HPDE6-E6E7 (cell line): ENCODE data around the gene CCDC150.
A peak's percentile ranks its signal among the peaks of the same experiment; 100 is the strongest.
"Not testable (repeated sequence)": the region's sequence is repeated elsewhere in the genome, so short reads cannot be mapped to it uniquely, and the experiment has no call there.

Experiments used
- DNase-seq: peaks from one replicate; pipeline ENCODE4 v3.0.0; 2011; ENCODE audit warnings: missing footprints; ENCODE audit errors: extremely low spot score

The CCDC150 gene

DNA sequence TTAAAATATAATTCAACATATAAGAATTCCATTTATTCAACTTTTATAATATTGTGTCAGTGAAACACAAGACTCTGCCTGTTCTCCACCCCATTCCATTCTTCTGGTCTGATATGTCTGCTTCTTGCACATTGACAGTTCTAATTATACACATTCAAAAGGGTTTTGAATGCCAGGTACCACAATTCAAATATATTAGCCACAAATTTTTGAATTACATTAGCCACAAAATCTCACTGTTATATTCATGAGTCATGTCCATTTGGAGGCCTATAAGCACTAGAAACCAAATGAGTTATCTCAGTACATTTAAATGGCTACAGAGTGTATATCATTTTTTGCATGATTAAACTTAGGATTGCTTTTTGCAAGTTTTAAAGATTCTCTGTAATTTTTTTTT lies 72.1 kb downstream of the CCDC150 start:
- no peak for DNase-seq

DNA sequence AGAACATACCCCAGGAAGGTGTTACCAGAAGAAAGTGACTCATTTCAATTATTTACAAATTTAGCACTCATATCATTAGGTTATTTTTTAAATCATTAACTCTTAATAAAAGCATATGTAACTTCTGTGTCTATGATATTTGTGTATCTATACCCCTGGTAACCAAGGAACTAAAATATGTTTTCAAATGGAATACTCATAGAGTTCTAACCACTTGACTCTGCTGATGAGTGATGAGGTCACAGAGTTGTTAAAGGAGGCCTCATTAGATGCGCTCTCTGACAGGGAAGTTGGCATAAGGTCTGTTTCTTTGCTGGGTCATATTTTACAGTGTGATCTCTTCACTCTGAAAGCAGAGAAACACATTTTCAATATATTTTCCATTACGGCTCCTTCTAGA lies 73.4 kb downstream of the CCDC150 start:
- no peak for DNase-seq

DNA sequence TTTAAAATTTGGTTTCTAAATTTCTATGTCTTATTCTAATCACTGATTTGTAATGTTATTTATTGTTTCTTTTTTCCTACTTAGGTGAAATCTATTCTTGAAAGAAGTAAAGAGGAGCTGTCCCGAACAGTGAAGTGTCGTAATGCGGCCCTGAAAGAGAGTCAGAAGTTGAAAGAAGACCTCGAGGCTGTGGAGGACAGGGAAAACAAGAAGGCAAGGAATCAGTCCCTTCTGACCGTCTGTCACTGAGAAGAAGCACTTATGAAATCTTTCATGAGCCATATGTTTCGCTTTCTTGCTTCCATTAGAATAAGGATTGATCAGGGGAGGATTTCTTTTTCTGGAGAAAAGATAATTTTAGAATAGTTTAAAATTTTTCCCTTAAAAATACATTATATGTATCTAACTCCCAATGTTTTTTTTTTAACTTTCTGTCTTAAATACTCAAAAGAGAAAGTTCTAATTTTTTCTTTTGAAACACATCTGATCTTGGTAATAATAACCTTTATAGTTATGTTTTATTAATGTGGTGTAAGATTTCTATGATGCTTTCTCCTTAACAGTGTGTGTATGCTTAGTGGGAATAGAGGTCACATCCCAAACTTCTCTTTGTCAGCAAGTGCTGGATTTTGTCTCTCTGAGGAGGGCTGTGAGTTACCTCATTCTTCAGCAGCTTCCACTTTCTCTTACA lies 79.0 kb downstream of the CCDC150 start:
- no peak for DNase-seq

DNA sequence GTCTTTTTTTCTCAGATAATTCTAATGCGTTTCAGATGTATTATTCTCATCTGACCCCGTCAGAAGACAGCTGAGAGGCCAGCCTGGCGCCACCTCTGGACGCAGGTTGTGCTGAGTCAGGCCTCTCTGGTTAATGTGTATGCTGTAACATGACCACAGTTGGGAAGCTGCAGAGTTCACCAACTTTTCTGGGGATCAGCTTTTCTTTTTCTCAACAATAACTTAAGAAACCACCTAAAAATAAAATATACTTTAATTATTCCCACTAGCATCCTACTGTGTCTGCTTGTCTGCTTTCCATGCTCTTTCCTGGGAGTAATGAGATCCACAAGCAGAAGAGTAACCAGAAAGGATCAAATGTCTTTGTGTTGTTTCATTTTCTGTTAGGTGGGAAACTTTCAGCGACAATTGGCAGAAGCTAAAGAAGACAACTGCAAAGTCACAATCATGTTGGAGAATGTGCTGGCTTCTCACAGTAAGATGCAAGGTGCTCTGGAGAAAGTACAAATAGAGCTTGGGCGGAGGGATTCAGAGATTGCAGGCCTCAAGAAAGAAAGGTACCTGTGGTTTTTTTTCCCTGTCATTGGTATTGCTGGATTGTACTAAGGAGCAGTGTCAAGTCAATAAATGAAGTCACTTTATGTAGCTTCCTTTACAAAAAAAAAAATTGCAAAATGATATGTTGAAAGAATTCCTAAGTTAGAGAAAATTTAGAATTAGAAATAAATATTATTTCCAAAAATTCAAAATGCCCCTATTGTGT lies 79.8 kb downstream of the CCDC150 start:
- no peak for DNase-seq

DNA sequence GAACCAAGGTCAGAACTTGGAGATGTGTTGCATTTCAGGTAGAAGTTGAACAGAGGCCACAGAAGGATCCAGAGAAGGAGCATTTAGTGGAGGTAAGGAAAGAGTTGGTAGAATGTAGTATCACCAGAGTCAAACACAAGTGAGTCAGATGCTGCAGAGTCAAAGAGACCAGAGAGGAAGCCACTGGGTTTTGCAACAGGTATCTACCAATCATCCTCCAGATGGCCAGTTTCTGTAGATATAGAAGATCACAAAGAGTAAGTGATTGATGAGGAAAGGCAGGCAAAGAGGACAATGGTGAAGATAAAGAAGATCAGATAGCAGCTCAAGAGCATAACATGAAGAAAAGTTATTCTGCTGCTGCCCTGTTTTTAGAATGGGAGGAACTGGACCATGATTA lies 84.1 kb downstream of the CCDC150 start:
- no peak for DNase-seq

DNA sequence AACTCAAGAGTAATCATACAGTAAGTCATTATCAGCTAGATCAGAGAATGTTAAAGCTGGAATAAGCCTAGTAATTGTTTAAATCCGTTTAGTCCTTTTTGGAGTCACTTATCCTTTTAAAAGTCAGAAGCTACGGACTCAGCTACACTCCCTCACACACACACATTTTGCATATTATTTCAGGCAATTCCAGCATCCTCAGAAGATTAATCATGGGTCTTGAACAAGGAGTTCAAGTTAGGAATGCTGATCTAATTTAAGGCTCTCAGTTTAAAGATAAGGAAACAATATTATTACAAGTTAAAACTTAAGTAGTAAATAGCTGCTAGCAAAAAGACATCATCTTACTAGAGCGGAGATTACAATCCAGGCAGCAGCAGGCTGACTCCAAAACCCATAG lies 85.7 kb downstream of the CCDC150 start:
- DNase-seq, result no peak

DNA sequence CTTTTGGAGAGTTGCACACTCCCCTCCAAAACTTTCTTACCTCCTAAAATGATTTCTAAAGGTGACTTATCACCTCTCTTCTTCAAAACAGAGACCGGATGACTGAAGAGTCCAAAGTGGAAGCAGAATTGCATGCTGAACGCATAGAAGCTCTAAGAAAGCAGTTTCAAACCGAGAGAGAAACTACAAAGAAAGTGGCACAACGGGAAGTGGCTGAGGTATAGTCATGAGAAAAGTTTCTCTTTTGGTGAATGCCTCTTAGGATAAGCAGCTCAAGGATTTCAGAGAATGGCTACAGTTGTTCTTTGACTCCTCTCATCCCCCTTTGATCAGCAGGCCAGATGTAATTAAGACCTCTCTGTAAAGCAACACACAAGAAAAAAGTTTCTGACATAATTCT lies 86.4 kb downstream of the CCDC150 start:
- no peak for DNase-seq

DNA sequence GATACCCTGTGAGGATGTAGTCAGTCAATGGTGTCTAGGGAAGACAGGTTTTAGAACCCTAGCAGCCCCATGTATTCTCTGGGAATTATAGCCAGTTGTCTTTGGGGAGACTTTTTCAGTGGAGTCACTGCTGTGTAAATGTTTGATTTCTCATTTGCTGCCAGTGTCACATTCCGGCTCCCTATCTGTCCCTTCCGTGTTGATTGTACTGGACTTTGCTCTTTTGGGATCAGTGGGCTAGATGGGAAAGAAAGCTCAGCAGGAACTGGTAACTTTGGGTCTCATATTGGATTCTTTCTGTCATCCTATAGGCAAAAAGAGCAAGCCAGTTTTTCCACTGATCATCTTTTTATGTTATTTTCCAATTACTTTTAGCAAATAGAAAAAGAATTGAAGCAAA lies 89.9 kb downstream of the CCDC150 start:
- no peak for DNase-seq

DNA sequence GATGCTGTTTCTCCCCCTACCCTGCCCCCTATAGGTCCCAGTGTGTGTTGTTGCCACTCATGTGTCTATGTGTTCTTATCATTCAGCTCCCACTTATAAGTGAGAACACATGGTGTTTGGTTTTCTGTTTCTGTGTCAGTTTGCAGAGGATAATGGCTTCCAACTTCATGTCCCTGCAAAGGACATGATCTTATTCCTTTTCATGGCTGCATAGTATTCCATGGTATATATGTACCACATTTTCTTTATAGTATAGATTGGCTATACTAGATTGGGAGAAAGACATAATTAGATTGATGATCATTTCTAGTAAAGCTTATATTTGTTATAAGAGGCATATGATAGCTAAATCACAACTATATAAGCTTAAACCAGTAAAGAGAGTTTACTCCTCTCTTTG lies 97.1 kb downstream of the CCDC150 start:
- not testable (repeated sequence) for DNase-seq

DNA sequence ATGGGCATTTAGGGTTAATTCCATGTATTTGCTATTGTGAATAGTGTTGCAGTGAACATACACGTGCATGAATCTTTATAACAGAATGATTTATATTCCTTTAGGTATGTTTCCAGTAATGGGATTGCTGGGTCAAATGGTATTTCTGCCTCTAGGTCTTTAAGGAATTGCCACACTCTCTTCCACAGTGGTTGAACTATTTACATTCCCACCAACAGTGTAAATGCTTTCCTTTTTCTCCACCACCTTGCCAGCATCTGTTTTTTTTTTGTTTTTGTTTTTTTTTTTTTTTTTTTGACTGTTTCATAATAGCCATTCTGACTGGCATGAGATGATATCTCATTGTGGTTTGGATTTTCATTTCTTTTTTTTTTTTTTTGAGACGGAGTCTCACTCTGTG lies 97.5 kb downstream of the CCDC150 start:
- DNase-seq, result no peak

DNA sequence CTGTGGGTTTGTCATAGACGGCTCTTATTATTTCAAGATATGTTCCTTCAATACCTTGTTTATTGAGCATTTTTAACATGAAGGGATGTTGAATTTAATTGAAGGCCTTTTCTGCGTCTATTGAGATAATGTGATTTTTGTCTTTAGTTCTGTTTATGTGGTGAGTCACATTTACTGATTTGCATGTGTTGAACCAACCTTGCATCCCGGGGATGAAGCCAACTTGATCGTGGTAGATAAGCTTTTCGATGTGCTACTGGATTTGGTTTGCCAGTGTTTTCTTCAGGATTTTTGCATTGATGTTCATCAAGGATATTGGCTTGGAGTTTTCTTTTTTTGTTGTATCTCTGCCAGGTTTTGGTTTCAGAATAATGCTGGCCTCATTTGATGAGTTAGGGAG lies 99.5 kb downstream of the CCDC150 start:
- DNase-seq, result no peak

DNA sequence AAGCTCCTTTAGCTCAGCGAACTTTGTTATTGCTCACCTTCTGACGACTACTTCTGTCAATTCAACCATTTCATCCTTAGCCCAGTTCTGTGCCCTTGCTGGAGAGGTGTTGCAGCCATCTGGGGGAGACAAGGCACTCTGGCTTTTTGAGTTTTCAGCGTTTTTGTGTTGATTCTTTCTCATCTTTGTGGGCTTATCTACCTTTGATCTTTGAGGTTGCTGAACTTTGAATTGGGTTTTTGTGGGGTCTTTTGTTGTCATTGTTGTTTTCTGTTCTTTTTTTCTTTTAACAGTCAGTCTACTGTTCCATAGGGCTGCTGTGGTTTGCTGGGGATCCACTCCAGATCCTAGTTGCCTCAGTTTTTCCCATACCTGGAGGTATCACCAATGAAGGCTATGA lies 102.7 kb downstream of the CCDC150 start:
- DNase-seq, result no peak

DNA sequence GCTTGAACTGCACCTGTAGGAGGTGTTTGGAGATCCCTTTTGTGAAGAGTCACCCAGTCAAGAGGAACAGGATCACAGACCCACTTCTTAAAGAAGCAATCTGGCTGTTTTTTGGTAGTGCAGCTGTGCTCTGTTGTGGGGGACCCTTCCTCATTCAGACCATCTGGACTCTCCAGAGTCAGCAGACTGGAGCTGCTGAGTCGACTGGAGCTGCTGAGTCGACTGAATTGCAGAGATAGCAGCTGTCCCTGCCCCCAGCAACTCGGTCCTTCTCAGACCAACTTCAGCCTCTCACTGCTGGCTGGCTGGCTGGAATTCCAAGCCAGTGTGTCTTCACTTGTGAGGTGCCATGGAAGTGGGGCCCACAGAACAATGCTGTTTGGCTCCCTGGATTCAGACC lies 103.2 kb downstream of the CCDC150 start:
- DNase-seq, result no peak

DNA sequence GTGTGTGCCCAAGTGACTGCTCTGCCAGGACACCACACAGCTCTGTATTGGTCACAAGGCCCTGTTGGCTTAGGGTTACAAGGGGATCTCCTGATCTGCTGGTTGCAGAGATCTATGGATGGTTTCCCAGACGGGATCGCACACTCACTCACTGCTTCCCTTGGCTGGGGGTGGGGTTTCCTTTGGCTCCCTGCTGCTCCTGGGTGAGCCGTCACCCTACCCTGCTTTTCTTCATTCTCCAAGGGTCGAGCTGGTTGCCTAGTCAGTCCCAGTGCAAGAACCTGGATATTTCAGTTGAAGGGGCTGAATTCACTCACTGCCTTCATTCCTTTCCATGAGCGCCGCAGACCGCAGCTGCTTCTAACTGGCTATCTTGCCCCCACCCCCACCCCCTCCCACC lies 103.7 kb downstream of the CCDC150 start:
- no peak for DNase-seq

DNA sequence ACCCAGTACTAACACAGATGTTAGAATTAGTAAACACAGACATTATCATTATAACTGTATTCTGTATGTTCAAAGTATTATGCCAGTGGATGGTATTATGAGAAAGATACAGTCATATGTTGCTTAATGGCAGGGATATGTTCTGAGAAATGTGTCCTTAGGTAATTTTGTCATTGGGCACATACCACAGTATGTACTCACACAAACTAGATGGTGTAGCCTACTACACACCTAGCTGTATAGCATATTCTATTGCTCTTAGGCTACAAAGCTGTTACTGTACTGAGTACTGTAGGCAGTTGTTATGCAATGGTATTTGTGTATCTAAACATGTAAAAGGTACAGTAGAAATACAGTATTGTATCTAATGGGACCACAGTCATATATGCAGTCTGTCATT lies 106.2 kb downstream of the CCDC150 start:
- DNase-seq, result no peak

DNA sequence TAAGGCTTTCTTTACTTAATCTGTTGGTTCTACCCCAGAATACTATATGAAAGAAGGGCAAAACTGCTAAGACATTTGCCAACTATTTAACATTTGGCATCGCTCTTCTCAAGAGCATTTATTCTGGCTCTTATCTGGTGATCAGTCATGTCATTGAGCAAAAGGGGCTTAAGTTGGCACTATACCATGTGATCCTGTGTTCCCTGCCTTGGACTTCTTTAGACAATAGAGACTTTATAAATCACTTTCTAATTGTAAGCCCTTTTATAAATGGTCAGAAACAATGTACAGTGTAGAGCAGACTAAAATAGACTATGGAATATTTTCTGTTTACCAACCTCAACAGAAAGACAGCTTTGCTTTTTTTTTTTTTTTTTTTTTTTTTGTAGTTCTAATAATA lies 107.9 kb downstream of the CCDC150 start:
- no peak for DNase-seq

DNA sequence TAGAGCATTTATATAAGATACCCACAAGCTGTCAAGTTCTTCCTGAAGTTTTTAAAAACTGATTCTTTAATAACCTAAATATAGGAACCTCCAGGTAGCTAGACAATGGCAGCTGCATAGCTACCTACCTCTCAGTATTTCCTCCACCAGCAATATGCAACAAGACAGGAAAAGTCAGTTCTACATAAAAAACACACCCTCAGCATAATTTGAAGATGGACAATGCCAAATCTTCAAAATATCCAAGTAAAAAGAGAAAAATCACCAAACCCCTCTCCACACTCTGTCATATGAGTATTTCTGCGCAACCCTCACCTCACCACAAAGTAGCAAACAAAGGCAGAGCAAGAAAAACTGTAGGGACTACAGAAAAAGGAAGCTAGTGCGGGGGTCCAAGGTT lies 108.6 kb downstream of the CCDC150 start:
- no peak for DNase-seq

DNA sequence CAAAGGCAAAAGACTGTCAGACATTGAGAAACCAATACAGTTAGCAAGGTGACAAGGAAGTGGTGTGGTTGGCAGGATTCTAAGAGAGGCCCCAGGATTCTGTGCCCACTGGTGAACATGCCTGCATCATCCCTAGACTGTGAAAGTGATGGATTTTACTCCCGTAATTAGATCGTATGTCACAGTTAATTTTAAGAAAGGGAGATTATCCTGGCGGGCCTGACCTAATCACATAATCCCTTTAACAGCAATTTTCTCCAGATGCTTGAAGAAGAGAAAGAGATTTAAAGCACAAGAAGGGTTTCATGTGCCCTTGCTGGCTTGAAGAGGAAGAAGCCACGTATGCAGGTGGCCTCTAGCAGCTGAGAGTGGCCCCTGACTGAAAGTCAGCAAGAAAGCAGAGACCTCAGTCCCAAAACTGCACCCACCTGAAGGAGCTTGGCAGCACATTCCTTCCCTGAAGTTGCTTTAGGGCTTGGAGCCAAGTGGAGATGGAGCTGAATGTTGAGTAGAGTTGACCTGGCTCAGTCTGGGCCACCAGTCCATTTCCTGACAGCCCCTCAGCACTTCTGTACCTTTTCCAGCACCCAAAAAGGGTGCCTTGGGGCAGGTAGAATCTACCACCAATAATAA lies 110.9 kb downstream of the CCDC150 start:
- no peak for DNase-seq

DNA sequence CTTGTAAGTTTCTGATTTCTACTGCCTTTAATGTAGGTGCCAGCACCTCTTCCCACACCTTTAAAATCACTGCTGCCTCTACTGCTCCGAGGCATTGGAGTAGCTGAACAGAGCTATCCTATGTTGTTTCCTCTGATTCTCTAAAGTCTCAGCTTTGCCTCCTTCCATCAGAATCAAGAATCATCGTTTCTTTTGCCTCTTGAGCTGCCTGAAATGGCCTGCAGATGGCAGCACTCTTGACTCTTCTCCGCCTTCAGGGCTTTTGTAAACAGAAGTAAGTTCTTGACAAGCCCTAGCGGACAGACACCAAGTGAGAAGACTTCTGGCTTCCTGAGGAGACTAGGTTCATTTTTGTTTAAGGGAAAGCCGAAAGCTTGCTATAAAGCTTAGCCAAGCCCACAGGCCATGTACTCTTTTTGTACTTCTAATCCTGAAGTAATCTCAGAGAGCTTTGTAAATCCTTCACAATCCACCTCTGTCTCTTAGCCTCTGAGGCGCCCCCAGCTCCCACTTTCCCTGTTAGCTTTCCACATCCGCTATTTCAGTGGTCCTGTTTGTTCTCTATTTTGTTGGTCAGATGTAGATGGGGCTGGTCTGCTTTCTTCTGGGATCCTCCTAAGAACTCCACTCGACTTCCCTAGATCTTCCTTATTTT lies 111.6 kb downstream of the CCDC150 start:
- peak; percentile 21 for DNase-seq

DNA sequence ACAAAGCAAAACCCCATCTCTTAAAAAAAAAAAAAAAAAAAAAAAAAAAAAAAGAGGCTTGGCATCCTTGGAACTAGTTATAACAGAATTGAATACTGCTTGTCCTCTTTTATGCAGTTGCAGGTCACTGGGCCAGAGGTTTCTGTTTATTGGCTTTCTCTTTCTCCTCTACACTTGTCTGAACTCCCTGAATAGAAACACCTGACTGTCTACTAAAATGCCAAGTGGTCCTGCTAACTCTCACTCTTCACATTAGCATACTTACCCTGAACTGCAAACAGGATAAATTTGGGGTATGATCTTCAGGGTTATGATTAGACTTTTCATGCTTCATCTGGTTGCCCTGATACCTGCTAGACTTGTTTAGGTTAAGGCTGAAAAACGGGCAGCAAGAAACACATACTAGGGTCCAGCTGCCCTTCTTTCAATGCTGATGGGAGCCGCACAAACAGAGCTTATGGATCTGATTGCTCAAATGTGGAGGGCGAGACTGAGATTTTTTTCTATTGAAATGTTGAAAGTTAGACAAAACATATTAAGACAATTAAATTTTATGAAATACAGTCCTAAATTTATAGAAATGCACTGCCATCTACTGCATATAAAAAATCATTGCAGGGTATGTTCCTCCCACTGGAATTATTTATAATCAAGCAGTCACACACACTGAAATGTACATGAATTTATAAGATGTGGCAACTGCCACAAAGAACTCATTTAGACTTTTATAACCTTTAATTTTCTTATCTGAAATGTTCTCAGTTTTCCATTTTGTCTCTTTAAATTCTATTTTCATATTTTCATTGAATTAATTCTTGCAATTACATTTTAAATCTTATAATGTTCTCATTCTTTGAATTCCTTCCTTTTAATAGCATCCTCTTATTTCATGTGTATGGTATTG lies 119.2 kb downstream of the CCDC150 start:
- no peak for DNase-seq

DNA sequence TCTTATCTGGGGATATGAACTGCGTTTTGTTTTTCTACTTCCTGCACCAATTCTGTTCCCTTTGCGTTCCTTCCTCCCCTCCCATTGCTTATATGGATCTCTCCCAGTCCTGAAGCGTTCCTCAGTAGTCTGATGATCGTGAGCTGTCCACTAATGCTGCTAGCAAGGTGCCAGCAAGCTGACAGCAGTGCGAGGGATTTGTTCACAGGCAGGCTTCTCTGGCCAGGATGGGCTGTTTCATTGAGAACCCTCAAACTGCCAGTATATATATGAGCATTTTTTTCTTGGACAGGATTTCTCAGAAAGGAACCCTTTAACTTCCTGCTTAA lies 119.8 kb downstream of the CCDC150 start:
- no peak for DNase-seq

DNA sequence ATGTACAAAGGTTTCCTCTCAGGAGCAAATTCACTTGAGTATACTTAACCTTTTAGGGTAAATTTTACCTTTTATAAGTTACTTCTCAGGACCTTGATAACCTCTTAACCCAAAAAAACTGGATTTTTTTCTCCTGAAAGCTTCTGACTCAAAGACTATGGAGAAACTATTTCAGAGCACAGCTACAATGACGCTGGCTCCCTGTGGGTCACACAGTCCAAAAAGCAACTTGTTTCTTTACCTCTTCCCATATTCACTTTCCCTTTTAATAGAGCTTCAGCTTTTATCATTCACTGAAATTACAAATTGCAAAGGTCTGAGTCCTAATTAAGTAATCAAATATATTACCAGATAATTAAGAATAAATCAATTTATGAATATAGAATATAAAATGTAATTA lies 127.6 kb downstream of the CCDC150 start:
- DNase-seq, result no peak
